ENCODE results near the gene SSR4.

GRCh38 chrX:153829549-153829798, 35.0 kb downstream of the SSR4 start:
- TF ChIP-seq, protein P1, sequence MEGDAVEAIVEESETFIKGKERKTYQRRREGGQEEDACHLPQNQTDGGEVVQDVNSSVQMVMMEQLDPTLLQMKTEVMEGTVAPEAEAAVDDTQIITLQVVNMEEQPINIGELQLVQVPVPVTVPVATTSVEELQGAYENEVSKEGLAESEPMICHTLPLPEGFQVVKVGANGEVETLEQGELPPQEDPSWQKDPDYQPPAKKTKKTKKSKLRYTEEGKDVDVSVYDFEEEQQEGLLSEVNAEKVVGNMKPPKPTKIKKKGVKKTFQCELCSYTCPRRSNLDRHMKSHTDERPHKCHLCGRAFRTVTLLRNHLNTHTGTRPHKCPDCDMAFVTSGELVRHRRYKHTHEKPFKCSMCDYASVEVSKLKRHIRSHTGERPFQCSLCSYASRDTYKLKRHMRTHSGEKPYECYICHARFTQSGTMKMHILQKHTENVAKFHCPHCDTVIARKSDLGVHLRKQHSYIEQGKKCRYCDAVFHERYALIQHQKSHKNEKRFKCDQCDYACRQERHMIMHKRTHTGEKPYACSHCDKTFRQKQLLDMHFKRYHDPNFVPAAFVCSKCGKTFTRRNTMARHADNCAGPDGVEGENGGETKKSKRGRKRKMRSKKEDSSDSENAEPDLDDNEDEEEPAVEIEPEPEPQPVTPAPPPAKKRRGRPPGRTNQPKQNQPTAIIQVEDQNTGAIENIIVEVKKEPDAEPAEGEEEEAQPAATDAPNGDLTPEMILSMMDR (IDR thresholded peaks at IDR 0.05) = no peak
- TF ChIP-seq EZH2 (IDR thresholded peaks at IDR 0.05; ENCODE audit: borderline replicate concordance, insufficient read depth, low read depth, low read length, poor library complexity, severe bottlenecking) = no peak

Data from B cell (primary cell).